CD14-positive monocyte (primary cell): ENCODE measurements around the gene ADORA2A. TPM values are rescaled to one million over a fixed set of nuclear protein-coding genes. Genes with fewer than 3 reads are reported as not detected.
A peak's percentile ranks its signal among the peaks of the same experiment; 100 is the strongest.

ENCODE experiments used
- DNase-seq, 3 donors: peaks; one replicate each; pipeline ENCODE4 v3.0.0-alpha.2; 2011 to 2022
- H2AFZ ChIP-seq: 2 replicates; pipeline ENCODE4 v1.6.0; 2012; ENCODE audit warnings: mild to moderate bottlenecking, low read depth, low read length, inconsistent platforms; ENCODE audit not compliant: insufficient read depth, poor library complexity, severe bottlenecking
- H3K27ac ChIP-seq, 2 donors: 1 replicate in 1 of 2; 2 replicates in 1 of 2; pipeline ENCODE4 v1.5.1; 2012 to 2013; ENCODE audit warnings: low read length in 2 of 2, control low read depth in 1 of 2, inconsistent platforms in 1 of 2, low read depth in 1 of 2, mild to moderate bottlenecking in 1 of 2
- H3K27me3 ChIP-seq, 2 donors: one replicate each; pipeline versions ENCODE4 v1.6.0 to v1.6.1; 2011 to 2013; ENCODE audit warnings: low read length in 2 of 2; ENCODE audit not compliant: control insufficient read depth in 2 of 2, insufficient read depth in 2 of 2
- H3K36me3 ChIP-seq, 2 donors: replicated peaks in 1 of 2; 1 replicate in 1 of 2; 2 replicates in 1 of 2; pipeline versions ENCODE4 v1.5.1 to v1.6.1; 2012 to 2013; ENCODE audit warnings: low read length in 2 of 2, control low read depth in 1 of 2, inconsistent platforms in 1 of 2, mild to moderate bottlenecking in 1 of 2; ENCODE audit not compliant: insufficient read depth in 2 of 2, control insufficient read depth in 1 of 2
- H3K4me1 ChIP-seq, 2 donors: 1 replicate in 1 of 2; 2 replicates in 1 of 2; pipeline versions ENCODE4 v1.5.1 to v1.6.1; 2012 to 2013; ENCODE audit warnings: low read length in 2 of 2, control low read depth in 1 of 2, inconsistent platforms in 1 of 2, mild to moderate bottlenecking in 1 of 2, moderate library complexity in 1 of 2; ENCODE audit not compliant: insufficient read depth in 2 of 2, control insufficient read depth in 1 of 2
- H3K4me2 ChIP-seq: replicated peaks from 2 replicates; pipeline ENCODE3; 2012; ENCODE audit warnings: low read length, moderate library complexity, mild to moderate bottlenecking; ENCODE audit not compliant: poor library complexity, severe bottlenecking; ENCODE audit errors: extremely low read depth
- H3K4me3 ChIP-seq, 3 experiments: fragments of 200-600 bp in 1 of 3; sonication (generic) in 1 of 3; replicated peaks in 1 of 3; 1 replicate in 2 of 3; 2 replicates in 1 of 3; pipeline ENCODE4 v1.5.1; 2011 to 2013; ENCODE audit warnings: low read length in 3 of 3, mild to moderate bottlenecking in 3 of 3, control low read depth in 2 of 3, low read depth in 2 of 3, inconsistent platforms in 1 of 3, moderate library complexity in 1 of 3
- H3K79me2 ChIP-seq: 2 replicates; pipeline ENCODE4 v1.6.0; 2012; ENCODE audit warnings: mild to moderate bottlenecking, control low read depth, inconsistent platforms, low read length, moderate library complexity; ENCODE audit not compliant: insufficient read depth
- H3K9ac ChIP-seq: 2 replicates; pipeline ENCODE4 v1.6.0; 2017; ENCODE audit warnings: low read length, mild to moderate bottlenecking; ENCODE audit not compliant: insufficient read depth, poor library complexity, severe bottlenecking
- H3K9me3 ChIP-seq, 2 donors: replicated peaks in 1 of 2; 1 replicate in 1 of 2; 2 replicates in 1 of 2; pipeline versions ENCODE4 v1.5.1 to v1.6.1; 2012 to 2013; ENCODE audit warnings: low read length in 2 of 2, control low read depth in 1 of 2; ENCODE audit not compliant: control insufficient read depth in 1 of 2, insufficient read depth in 1 of 2
- H4K20me1 ChIP-seq: 2 replicates; pipeline ENCODE4 v1.6.0; 2012; ENCODE audit warnings: mild to moderate bottlenecking, low read length, control low read depth, moderate library complexity; ENCODE audit not compliant: insufficient read depth
- H3K27ac Mint-ChIP-seq, 7 donors: one replicate each; pipeline ENCODE4 v1.8.0; 2020; ENCODE audit warnings: mild to moderate bottlenecking in 7 of 7, mixed read lengths in 7 of 7, moderate library complexity in 6 of 7, inconsistent platforms in 2 of 7
- H3K27me3 Mint-ChIP-seq, 3 donors: one replicate each; pipeline ENCODE4 v1.8.0; 2021 to 2022; ENCODE audit warnings: low read depth in 3 of 3, mild to moderate bottlenecking in 3 of 3, mixed read lengths in 3 of 3, moderate library complexity in 3 of 3, inconsistent platforms in 1 of 3
- H3K36me3 Mint-ChIP-seq, 2 donors: one replicate each; pipeline ENCODE4 v1.8.0; 2020; ENCODE audit warnings: mixed read lengths in 2 of 2, inconsistent platforms in 1 of 2, mild to moderate bottlenecking in 1 of 2
- H3K4me1 Mint-ChIP-seq: one replicate; pipeline ENCODE4 v1.8.0; 2020; ENCODE audit warnings: mild to moderate bottlenecking, mixed read lengths
- H3K4me3 Mint-ChIP-seq, 2 donors: one replicate each; pipeline ENCODE4 v1.8.0; 2020; ENCODE audit warnings: mild to moderate bottlenecking in 2 of 2, mixed read lengths in 2 of 2, moderate library complexity in 1 of 2
- H3K9me3 Mint-ChIP-seq, 7 donors: one replicate each; pipeline ENCODE4 v1.8.0; 2020 to 2022; ENCODE audit warnings: mixed read lengths in 7 of 7, mild to moderate bottlenecking in 6 of 7, moderate library complexity in 6 of 7, inconsistent platforms in 2 of 7
- CTCF ChIP-seq: fragments of 200-600 bp; IDR thresholded peaks from one replicate; pipeline ENCODE4 v1.8.0; 2022; ENCODE audit warnings: antibody characterized with exemption, mild to moderate bottlenecking
- WGBS: methylation state at CpG from one replicate; pipeline ENCODE4 v1.1.5; 2013; ENCODE audit warnings: missing lambda C conversion rate; ENCODE audit not compliant: insufficient coverage; 5-methylcytosine and 5-hydroxymethylcytosine counted together
- intact Hi-C, 2 donors: fragments of 100-400 bp; cut with micrococcal nuclease; formaldehyde crosslinking; loops; one replicate each; pipeline versions ENCODE4 v1.15.0 to v1.15.1; 2023
- polyA plus RNA-seq, 3 donors: library from polyadenylated mRNA; depleted of rRNA in 1 of 3; unstranded in 2 of 3; stranded (reverse) in 1 of 3; fragments of 300-500 nt in 2 of 3; fragments of >200 nt in 1 of 3; fragmentation: Illumina TruSeq in 2 of 3; gene quantifications; 1 replicate in 2 of 3; 2 replicates in 1 of 3; pipeline ENCODE4 v1.2.3, GENCODE V29; 2012 to 2021

The ADORA2A gene
- polyA plus RNA-seq, 3 donors: 5.8 to 10.2 (median 6.5) TPM

GRCh38 chr22:24443668-24444067, 16.3 kb downstream of the ADORA2A start:
- Histone ChIP-seq H3K27me3 (no peaks in the 10 kb centered on the region), H3K4me1 (peaks cover 44 to 65% of the 10 kb centered on the region in 2 donors), H3K4me2 (no peak overlapping the region), H3K27ac (no peak overlapping the region), H4K20me1 (no peaks in the 10 kb centered on the region), H3K36me3 (peaks cover 2 to 10% of the 10 kb centered on the region in 2 donors), H3K79me2 (peaks cover 25% of the 10 kb centered on the region), H3K9me3 (no peaks in the 10 kb centered on the region), H3K4me3 (no peak overlapping the region), H3K9ac (no peak overlapping the region), H2AFZ (no peak overlapping the region)
- Mint-ChIP-seq H3K27me3 (peaks cover 0 to 5% (median 0%) of the 10 kb centered on the region in 3 donors), H3K4me1 (peaks cover 63% of the 10 kb centered on the region), H3K9me3 (no peaks in the 10 kb centered on the region), H3K4me3 (no peak overlapping the region), H3K36me3 (peaks cover 47 to 67% of the 10 kb centered on the region in 2 donors), H3K27ac (peak overlapping the region in 3 of 7 donors; percentile 13 to 71 (median 23))
- intact Hi-C loops: no loop called here
- DNase-seq: no peak
- TF ChIP-seq CTCF: no peak

GRCh38 chr22:24444251-24444650, 16.9 kb downstream of the ADORA2A start:
- 100% methylated on average over 1 of the region's 3 CpGs for WGBS
- H3K27ac Mint-ChIP-seq: peak overlapping the region in 1 of 7 donors; percentile 35

More at GRCh38 chr22:24444251-24444650, 16.9 kb downstream of the ADORA2A start:
- Mint-ChIP-seq H3K4me3 (no peak overlapping the region), H3K36me3 (peaks cover 46 to 65% of the 10 kb centered on the region in 2 donors), H3K9me3 (peaks cover 0 to 2% (median 0%) of the 10 kb centered on the region in 7 donors), H3K4me1 (peaks cover 65% of the 10 kb centered on the region), H3K27me3 (peaks cover 0 to 5% (median 0%) of the 10 kb centered on the region in 3 donors)
- intact Hi-C loops: no loop called here
- Histone ChIP-seq H3K9ac (no peak overlapping the region), H3K27ac (no peak overlapping the region), H3K79me2 (peaks cover 24% of the 10 kb centered on the region), H3K27me3 (no peaks in the 10 kb centered on the region), H2AFZ (no peak overlapping the region), H3K36me3 (peaks cover 2 to 10% of the 10 kb centered on the region in 2 donors), H3K9me3 (no peaks in the 10 kb centered on the region), H3K4me1 (peaks cover 48 to 65% of the 10 kb centered on the region in 2 donors), H3K4me2 (no peak overlapping the region), H4K20me1 (no peaks in the 10 kb centered on the region), H3K4me3 (no peak overlapping the region)
- TF ChIP-seq CTCF: no peak
- no peak for DNase-seq
